Right ventricle myocardium inferior (tissue), 1 donor: ENCODE measurements around the gene CDC42BPG. TPM values are rescaled to one million over a fixed set of nuclear protein-coding genes. Genes with fewer than 3 reads are reported as not detected.

ENCODE experiments used
- ATAC-seq: fragments of 200-7000 bp; cut with Tn5 transposase; one replicate; pipeline ENCODE4 v1.9.1; 2020; ENCODE audit warnings: mild to moderate bottlenecking, moderate library complexity
- DNase-seq: peaks from one replicate; pipeline ENCODE4 v3.0.0; 2021; ENCODE audit errors: missing footprints
- intact Hi-C: fragments of 100-400 bp; cut with DNase I; formaldehyde crosslinking; loops from one replicate; pipeline ENCODE4 v1.11.0; 2022
- total RNA-seq: library from RNA; stranded (reverse); fragmentation: NEBNext Ultra II Directional; extraction: Animal tissue kit (Norgen Biotek cat#: 25700); gene quantifications from one replicate; pipeline ENCODE4 v1.2.1, GENCODE V29; 2021
- donor health status: DM: no; HTN: yes; CAD: no; lungs with severe emphysema.

Gene CDC42BPG
- total RNA-seq, 1 donor from 2014 or later: 0.16 TPM

- intact Hi-C loops: no loop called here
- DNase-seq (peak; percentile 82), ATAC-seq (peak; percentile 51)
These were observed 25.9 kb upstream of the CDC42BPG start for GRCh38 chr11:64870176-64870892.

- no peak for ATAC-seq
- intact Hi-C loops: no loop called here
- no peak for DNase-seq
These were observed 25.2 kb upstream of the CDC42BPG start for GRCh38 chr11:64869571-64870175.

GRCh38 chr11:64868904-64869570, 24.6 kb upstream of the CDC42BPG start:
- ATAC-seq (no peak), DNase-seq (no peak)
- intact Hi-C loops: no loop called here

GRCh38 chr11:64867748-64868462, 23.5 kb upstream of the CDC42BPG start:
- intact Hi-C loops: no loop called here
- no peak for ATAC-seq
- DNase-seq: no peak

GRCh38 chr11:64866173-64866491, 21.7 kb upstream of the CDC42BPG start:
- DNase-seq (no peak), ATAC-seq (no peak)
- intact Hi-C loops: no loop called here

- ATAC-seq (no peak), DNase-seq (no peak)
- intact Hi-C loops: no loop called here
These were observed 21.1 kb upstream of the CDC42BPG start for GRCh38 chr11:64865286-64866172.

- ATAC-seq: peak; percentile 85
- DNase-seq: peak; percentile 84
- intact Hi-C loops: loop anchor here (1.0 kb wide), 1 partner anchor 12 kb away; no protein-coding TSS in a partner anchor
These were observed 20.2 kb upstream of the CDC42BPG start for GRCh38 chr11:64864473-64865285.

- intact Hi-C loops: loop anchor here (1.0 kb wide), 1 partner anchor 12 kb away; no protein-coding TSS in a partner anchor
- ATAC-seq (peak; percentile 4), DNase-seq (no peak)
These were observed 19.7 kb upstream of the CDC42BPG start for GRCh38 chr11:64864135-64864472.

GRCh38 chr11:64863391-64864060, 19.1 kb upstream of the CDC42BPG start:
- intact Hi-C loops: loop anchor here (1.0 kb wide), 1 partner anchor 13 kb away; no protein-coding TSS in a partner anchor
- ATAC-seq: peak; percentile 46
- no peak for DNase-seq

- intact Hi-C loops: no loop called here
- peak; percentile 83 for DNase-seq
- peak; percentile 3 for ATAC-seq
These were observed 18.5 kb upstream of the CDC42BPG start for GRCh38 chr11:64862987-64863390.

GRCh38 chr11:64861227-64861975, 16.9 kb upstream of the CDC42BPG start:
- DNase-seq: no peak
- intact Hi-C loops: no loop called here

GRCh38 chr11:64859542-64860414, 15.3 kb upstream of the CDC42BPG start:
- ATAC-seq (no peak), DNase-seq (no peak)
- intact Hi-C loops: no loop called here

More at GRCh38 chr11:64861227-64861975, 16.9 kb upstream of the CDC42BPG start:
- ATAC-seq: no peak

GRCh38 chr11:64858467-64859263, 14.2 kb upstream of the CDC42BPG start:
- DNase-seq (peak; percentile 75), ATAC-seq (peak; percentile 71)
- intact Hi-C loops: no loop called here

- intact Hi-C loops: no loop called here
These were observed 13.0 kb upstream of the CDC42BPG start for GRCh38 chr11:64857485-64857884.

More at GRCh38 chr11:64857485-64857884, 13.0 kb upstream of the CDC42BPG start:
- ATAC-seq (no peak), DNase-seq (no peak)
